ENCODE results near the gene CLASP1.

CLASP1 gene

GRCh38 chr2:121550669-121551068 is 98.6 kb downstream of the CLASP1 start:
- Histone ChIP-seq H3K9ac (no peak overlapping the region), H3K4me1 (ENCODE audit: low read depth, poor library complexity, severe bottlenecking) (peaks cover 5% of the 10 kb centered on the region), H3K79me2 (ENCODE audit: insufficient read depth, low read depth) (peaks cover 6% of the 10 kb centered on the region), H3K36me3 (ENCODE audit: insufficient read depth) (no peaks in the 10 kb centered on the region), H3K27ac (no peak overlapping the region), H4K20me1 (ENCODE audit: insufficient read depth) (peaks cover 4% of the 10 kb centered on the region; the same call in 1 of the 2 replicates), H3K4me2 (no peak overlapping the region), H2AFZ (ENCODE audit: low read depth) (no peak overlapping the region), H3K4me3 (IDR thresholded peaks at IDR 0.05; ENCODE audit: insufficient read depth, low read depth, low read length) (no peak overlapping the region), H3K27me3 (ENCODE audit: insufficient read depth, low read depth) (no peaks in the 10 kb centered on the region)
- TF ChIP-seq CTCF (conservative IDR thresholded peaks at IDR 0.05; ENCODE audit: low read depth, low read length): no peak

GRCh38 chr2:121547646-121548045 is 101.6 kb downstream of the CLASP1 start:
- H4K20me1 ChIP-seq (ENCODE audit: insufficient read depth): peaks cover 4% of the 10 kb centered on the region; the same call in 1 of the 2 replicates
- H3K9ac ChIP-seq: no peak overlapping the region
- no peak overlapping the region for H3K27ac ChIP-seq
- H3K27me3 ChIP-seq (ENCODE audit: insufficient read depth, low read depth): no peaks in the 10 kb centered on the region
- no peaks in the 10 kb centered on the region for H3K36me3 ChIP-seq (ENCODE audit: insufficient read depth)
- no peak overlapping the region for H3K4me2 ChIP-seq
- no peak overlapping the region for H3K4me3 ChIP-seq (IDR thresholded peaks at IDR 0.05; ENCODE audit: insufficient read depth, low read depth, low read length)
- H3K79me2 ChIP-seq (ENCODE audit: insufficient read depth, low read depth): peaks cover 6% of the 10 kb centered on the region
- H2AFZ ChIP-seq (ENCODE audit: low read depth): no peak overlapping the region
- H3K4me1 ChIP-seq (ENCODE audit: low read depth, poor library complexity, severe bottlenecking): peaks cover 5% of the 10 kb centered on the region
- TF ChIP-seq CTCF (conservative IDR thresholded peaks at IDR 0.05; ENCODE audit: low read depth, low read length): no peak

- H3K9ac ChIP-seq: no peak overlapping the region
- no peaks in the 10 kb centered on the region for H4K20me1 ChIP-seq (ENCODE audit: insufficient read depth)
- no peaks in the 10 kb centered on the region for H3K27me3 ChIP-seq (ENCODE audit: insufficient read depth, low read depth)
- H2AFZ ChIP-seq (ENCODE audit: low read depth): no peak overlapping the region
- no peak overlapping the region for H3K4me2 ChIP-seq
- no peak overlapping the region for H3K27ac ChIP-seq
- H3K36me3 ChIP-seq (ENCODE audit: insufficient read depth): no peaks in the 10 kb centered on the region
- peaks cover 5% of the 10 kb centered on the region for H3K4me1 ChIP-seq (ENCODE audit: low read depth, poor library complexity, severe bottlenecking)
- TF ChIP-seq CTCF (conservative IDR thresholded peaks at IDR 0.05; ENCODE audit: low read depth, low read length): no peak
- H3K4me3 ChIP-seq (IDR thresholded peaks at IDR 0.05; ENCODE audit: insufficient read depth, low read depth, low read length): no peak overlapping the region
- no peaks in the 10 kb centered on the region; the same call in 1 of the 2 replicates for H3K79me2 ChIP-seq (ENCODE audit: insufficient read depth, low read depth)
These were observed 103.3 kb downstream of the CLASP1 start for GRCh38 chr2:121545913-121546312.

- Histone ChIP-seq H4K20me1 (ENCODE audit: insufficient read depth) (no peaks in the 10 kb centered on the region), H3K79me2 (ENCODE audit: insufficient read depth, low read depth) (peaks cover under 1% of the 10 kb centered on the region; the same call in 1 of the 2 replicates)
- TF ChIP-seq CTCF (conservative IDR thresholded peaks at IDR 0.05; ENCODE audit: low read depth, low read length): no peak
These were observed 104.0 kb downstream of the CLASP1 start for GRCh38 chr2:121545257-121545656.

More at GRCh38 chr2:121545257-121545656, 104.0 kb downstream of the CLASP1 start:
- Histone ChIP-seq H3K27ac (no peak overlapping the region), H3K27me3 (ENCODE audit: insufficient read depth, low read depth) (no peaks in the 10 kb centered on the region), H3K4me3 (IDR thresholded peaks at IDR 0.05; ENCODE audit: insufficient read depth, low read depth, low read length) (no peak overlapping the region), H3K4me2 (no peak overlapping the region), H3K4me1 (ENCODE audit: low read depth, poor library complexity, severe bottlenecking) (peaks cover 5% of the 10 kb centered on the region), H3K36me3 (ENCODE audit: insufficient read depth) (no peaks in the 10 kb centered on the region), H2AFZ (ENCODE audit: low read depth) (no peak overlapping the region), H3K9ac (no peak overlapping the region)

All from KMS-11 (cell line).